ENCODE data around the gene TRIP12.

GRCh38 chr2:229855116-229855515 lies 66.7 kb downstream of the TRIP12 start:
- TF ChIP-seq CTCF (IDR thresholded peaks at IDR 0.05; ENCODE audit: poor library complexity, severe bottlenecking): no peak
- TF ChIP-seq SMC3 (conservative IDR thresholded peaks at IDR 0.05; ENCODE audit: poor library complexity): no peak
- TF ChIP-seq EP300 (conservative IDR thresholded peaks at IDR 0.05; ENCODE audit: poor library complexity, severe bottlenecking): no peak

Measured in neural cell (in vitro differentiated cells).